Mucosa of gallbladder (tissue), 1 donor: ENCODE data around the gene CATSPERD. TPM values are rescaled to one million over a fixed set of nuclear protein-coding genes. Genes with fewer than 3 reads are reported as not detected.

Experiments used
- DNase-seq: peaks from one replicate; pipeline ENCODE4 v3.0.0-alpha.2; 2020; ENCODE audit warnings: low spot score
- total RNA-seq: library from RNA; stranded (reverse); gene quantifications from one replicate; pipeline ENCODE4 v1.2.1, GENCODE V29; 2021
- donor health status: DM: no; HTN: no; CAD: no.

CATSPERD gene
- total RNA-seq, 1 donor from 2014 or later, result not detected

DNA sequence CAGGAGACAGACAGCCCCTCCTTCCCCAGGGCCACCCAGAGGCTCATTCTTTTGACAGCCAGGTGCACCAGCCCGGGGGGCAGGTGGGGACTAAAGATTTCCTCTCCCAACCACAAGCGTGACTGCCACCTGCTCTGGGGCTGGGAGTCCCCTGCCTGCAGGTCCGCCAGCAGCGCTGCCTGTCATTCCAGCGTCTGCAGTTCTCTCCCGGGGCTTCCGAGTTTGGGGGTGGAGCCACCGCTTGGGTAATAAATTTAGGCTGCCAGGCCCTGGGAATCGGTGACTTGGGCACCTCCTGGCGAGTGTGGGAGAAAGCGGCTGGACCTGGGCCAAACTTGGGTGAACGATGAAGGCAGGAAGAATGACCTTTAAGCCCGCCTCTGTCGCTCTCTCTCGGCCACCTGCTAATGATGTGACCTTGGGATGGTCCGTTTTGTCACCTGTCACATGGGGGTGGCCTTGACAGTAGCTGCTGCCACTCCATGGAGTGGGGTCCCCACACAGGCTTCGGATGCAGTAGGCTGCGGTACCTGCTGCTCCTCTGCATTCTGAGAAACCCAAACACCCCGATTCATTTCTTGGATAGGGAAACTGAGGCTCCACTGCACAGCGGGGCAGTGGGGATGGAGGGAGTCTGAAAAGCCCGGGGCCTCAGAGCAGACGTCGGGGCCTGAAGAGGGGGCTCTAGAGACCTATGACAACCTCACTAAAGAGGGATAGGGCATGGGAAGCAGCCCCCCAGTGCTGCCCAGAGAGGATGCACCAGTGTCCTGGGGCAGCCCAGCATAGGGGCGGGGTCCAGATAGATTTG lies 106.3 kb downstream of the CATSPERD start:
- no peak for DNase-seq

DNA sequence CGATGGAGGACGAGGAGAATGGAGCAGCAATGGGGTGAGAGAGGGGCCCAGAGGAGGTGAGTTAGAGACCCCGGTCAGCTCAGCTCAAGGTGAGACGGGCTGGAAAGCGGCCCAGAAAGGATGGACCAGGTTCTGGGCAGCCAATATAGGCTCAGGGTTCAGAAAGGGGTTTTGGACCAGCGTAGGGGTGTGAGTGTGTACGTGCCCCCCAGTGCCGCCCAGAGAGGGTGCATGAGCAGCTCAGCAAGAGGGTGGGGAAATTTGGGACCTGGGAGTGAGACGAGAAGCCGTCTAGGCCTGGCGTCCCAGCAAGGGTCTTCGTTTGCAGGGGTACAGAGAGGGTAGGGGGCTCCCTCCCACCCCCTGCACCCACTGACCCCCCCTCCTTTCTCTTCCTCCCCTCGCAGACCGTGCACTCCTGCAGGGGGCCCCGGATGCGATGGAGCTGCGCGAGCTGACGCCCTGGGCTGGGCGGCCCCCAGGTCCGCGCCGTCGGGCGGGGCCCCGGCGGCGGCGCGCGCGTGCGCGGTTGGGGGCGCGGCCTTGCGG lies 107.0 kb downstream of the CATSPERD start:
- no peak for DNase-seq

DNA sequence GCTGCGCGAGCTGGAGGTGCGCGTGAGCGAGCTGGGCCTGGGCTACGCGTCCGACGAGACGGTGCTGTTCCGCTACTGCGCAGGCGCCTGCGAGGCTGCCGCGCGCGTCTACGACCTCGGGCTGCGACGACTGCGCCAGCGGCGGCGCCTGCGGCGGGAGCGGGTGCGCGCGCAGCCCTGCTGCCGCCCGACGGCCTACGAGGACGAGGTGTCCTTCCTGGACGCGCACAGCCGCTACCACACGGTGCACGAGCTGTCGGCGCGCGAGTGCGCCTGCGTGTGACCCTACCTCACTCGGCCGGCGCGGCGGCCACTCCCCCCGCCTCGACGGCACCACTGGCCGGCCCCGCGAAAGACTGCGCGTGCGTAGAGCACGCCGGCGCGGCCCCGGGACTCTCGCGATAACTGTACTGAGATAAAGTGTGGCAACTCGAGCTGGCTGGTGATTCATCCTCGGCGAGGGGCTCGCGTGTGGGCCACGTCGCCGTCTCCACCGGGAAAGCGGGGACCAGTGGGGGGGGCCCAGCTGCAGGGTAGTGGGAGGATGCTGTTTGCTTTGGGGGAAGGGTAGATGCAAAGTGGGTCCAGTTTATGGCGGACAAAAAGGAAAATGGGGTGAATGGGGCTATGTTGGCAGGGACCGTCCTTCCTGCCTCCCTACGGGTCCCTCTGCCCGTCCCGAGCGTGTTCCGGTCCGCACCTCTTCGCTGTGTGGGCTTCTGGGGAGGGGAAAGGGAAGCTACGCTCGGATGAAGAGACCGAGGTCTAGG lies 107.6 kb downstream of the CATSPERD start:
- DNase-seq, result peak; percentile 96

Other genes with a start within 250 kb of the CATSPERD start
- gene TINCR, start 152.7 kb upstream of the CATSPERD start, total RNA-seq, result 0.20 TPM
- gene SAFB2, start 97.9 kb upstream of the CATSPERD start, total RNA-seq, result 127 TPM
- gene SAFB, start 97.6 kb upstream of the CATSPERD start, total RNA-seq, result 92.9 TPM
- gene MICOS13, start 40.1 kb upstream of the CATSPERD start, total RNA-seq, result 62.6 TPM
- 15.7 TPM for gene HSD11B1L, start 39.6 kb upstream of the CATSPERD start, total RNA-seq
- 609 TPM for gene RPL36, start 30.3 kb upstream of the CATSPERD start, total RNA-seq
- gene LONP1, start 491 bp upstream of the CATSPERD start, total RNA-seq, result 80.2 TPM
- gene PRR22, start 64.1 kb downstream of the CATSPERD start, total RNA-seq, result 4.1 TPM
- gene DUS3L, start 70.5 kb downstream of the CATSPERD start, total RNA-seq, result 37.2 TPM
- 6.2 TPM for gene NRTN, start 84.4 kb downstream of the CATSPERD start, total RNA-seq
- gene FUT6, start 119.1 kb downstream of the CATSPERD start, total RNA-seq, result 81.2 TPM
- 127 TPM for gene FUT3, start 130.8 kb downstream of the CATSPERD start, total RNA-seq
- not detected for gene FUT5, start 149.9 kb downstream of the CATSPERD start, total RNA-seq
- 244 TPM for gene NDUFA11, start 183.2 kb downstream of the CATSPERD start, total RNA-seq
- 12.7 TPM for gene VMAC, start 184.2 kb downstream of the CATSPERD start, total RNA-seq
- 82.5 TPM for gene CAPS, start 193.6 kb downstream of the CATSPERD start, total RNA-seq